Measurements from ENCODE around the gene ROR2.

GRCh38 chr9:91868732-91869391 lies 81.2 kb downstream of the ROR2 start:
- no peak for TF ChIP-seq CTCF (IDR thresholded peaks at IDR 0.05)
- TF ChIP-seq ZFX (IDR thresholded peaks at IDR 0.05; ENCODE audit: borderline replicate concordance): no peak

Data from 22Rv1 (cell line).